Activated CD8-positive, alpha-beta memory T cell treated with anti-CD3 and anti-CD28 coated beads, Interleukin-2, amount 50 U/mL, for 1 hour (primary cell): ENCODE measurements around the gene SHC2.

Experiments
- DNase-seq: peaks from one replicate; pipeline ENCODE4 v3.0.0-alpha.2; 2020; ENCODE audit errors: extremely low read depth

Gene SHC2

GRCh38 chr19:472005-472858 lies 11.4 kb upstream of the SHC2 start:
- DNase-seq: no peak

DNA sequence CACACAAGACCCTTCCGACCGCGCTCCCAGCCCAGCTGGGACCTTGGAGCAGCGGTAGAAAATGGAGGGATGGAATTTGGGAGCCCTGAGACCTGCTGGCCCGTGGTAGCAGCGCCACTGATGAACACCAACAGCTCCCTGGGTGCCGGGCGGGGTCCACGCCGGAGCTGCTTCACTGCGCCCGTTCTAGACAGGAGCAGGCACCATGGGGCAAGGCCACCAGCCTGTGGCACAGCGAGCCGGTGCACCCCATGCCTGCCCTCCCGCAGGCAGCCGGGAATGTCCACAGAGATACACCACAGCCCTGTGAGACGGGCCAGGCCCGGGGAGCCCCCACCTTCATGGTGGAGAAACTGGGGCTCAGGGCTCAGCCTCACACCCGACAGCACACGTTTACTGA lies 9.9 kb upstream of the SHC2 start:
- DNase-seq: no peak

GRCh38 chr19:469833-470232 lies 9.0 kb upstream of the SHC2 start:
- no peak for DNase-seq

- no peak for DNase-seq
These were observed 7.9 kb upstream of the SHC2 start for GRCh38 chr19:468587-469256.

DNA sequence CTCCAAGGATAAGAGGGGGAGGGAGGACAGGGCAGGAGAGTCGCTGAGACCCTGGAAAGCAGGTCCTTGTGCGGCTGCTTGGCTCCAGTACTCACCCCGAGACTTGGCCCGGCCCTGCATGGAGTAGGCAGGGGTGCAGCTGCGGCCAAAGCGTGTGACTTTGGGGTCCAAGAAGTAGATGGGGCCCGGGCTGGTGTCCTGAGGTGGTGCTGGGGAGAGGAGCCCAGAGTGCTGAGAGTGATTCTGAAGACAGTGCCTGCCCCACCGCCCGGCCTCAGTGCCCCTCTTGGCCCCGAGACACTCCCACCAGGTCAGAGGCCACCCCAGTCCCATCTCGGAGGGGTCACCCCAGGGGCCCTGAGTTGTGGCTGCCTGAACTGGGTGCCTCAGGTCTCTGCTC lies 6.7 kb upstream of the SHC2 start:
- no peak for DNase-seq

GRCh38 chr19:465056-465816 lies 4.4 kb upstream of the SHC2 start:
- DNase-seq: no peak

DNA sequence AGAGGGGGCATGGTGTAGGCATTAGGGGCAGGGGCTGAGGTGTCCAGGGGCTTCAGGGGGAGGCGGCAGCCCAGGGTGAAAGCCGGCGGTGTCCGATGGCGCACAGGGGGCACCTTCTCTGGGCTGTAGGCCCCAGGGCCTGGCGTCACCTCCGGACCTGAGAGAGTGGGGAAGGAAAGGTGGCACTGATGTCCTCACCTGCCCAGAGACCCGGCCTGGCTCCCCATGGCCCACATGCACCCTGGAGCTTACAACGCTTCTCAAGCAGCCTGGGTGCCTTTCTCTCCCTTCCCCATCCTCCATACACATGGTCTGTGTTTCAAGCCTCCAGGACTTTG lies 3.3 kb upstream of the SHC2 start:
- DNase-seq: no peak

DNA sequence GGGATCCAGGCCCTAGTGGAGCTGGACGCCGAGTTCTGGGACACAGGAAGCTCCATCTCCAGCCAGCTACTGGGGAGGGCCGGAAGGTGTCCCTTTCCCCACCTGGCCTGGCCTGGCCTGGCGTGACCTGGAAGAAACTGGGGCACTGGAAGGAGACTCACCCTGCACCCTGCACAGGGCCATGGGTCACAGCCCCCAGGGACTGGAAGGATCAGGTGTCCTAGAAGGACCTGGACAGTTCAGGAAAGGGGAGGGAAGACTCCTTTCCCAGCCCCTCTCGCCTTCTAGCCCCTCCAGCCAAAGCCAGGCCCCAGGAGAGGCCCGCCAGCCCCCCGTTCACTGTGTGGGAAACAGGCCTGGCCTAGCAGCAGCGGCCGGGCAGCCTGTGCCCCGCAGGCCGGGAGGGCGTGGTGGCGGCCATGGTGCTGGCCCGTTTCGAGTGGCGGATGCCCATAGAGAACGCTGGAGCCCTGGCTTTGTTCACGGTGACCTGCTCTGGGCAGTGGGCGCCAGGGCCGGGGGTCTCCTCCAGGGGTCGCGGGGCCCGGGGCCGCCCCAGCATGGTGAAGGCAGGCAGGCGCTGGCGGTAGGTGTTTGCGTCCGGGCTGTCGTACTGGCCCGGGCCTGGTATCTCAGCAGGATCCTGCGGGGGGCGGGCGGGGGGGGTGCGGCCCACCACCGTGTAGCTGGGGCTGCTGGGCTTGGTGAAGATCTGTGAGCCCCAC lies 2.8 kb upstream of the SHC2 start:
- no peak for DNase-seq

GRCh38 chr19:461721-462551 lies 1.1 kb upstream of the SHC2 start:
- DNase-seq: no peak

DNA sequence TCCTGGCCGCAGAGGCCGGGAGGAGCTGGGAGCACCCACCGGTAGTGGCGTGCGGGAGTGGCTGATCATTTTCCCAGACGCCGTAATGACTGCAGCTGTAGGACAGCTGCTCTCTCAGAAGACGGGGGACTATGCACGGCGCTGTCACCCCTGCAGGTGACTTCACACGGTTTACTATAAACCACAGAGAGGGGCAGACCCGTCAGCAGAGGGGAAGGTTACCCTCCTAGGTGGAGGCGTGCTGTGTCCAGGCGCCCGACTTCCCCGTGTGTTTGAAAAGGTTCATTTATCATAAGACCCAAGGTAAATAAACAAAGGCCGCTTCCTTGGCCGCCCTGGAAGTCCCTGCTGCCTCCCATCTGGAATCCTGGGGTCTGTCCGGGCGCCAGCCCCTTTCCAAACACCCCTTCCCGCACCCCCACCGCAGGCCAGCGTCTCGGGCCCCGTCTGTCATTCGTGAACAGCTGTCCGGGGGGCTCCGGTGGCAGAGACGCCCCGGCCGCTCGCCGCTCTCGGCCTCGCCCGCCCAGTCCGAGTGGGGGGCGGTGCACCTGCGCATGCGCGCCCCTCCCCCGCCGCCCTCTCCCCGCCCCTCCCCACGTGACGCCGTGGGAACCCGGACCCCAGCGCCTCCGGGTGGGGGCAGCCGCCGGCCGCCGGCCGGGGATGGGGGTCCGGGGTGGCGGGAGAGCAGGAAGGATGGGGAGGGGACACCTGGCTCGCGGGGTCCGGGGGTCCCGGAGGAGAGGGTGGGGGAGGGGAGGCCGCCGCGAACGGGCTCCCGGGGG lies 915 bp downstream of the SHC2 start:
- DNase-seq: no peak

DNA sequence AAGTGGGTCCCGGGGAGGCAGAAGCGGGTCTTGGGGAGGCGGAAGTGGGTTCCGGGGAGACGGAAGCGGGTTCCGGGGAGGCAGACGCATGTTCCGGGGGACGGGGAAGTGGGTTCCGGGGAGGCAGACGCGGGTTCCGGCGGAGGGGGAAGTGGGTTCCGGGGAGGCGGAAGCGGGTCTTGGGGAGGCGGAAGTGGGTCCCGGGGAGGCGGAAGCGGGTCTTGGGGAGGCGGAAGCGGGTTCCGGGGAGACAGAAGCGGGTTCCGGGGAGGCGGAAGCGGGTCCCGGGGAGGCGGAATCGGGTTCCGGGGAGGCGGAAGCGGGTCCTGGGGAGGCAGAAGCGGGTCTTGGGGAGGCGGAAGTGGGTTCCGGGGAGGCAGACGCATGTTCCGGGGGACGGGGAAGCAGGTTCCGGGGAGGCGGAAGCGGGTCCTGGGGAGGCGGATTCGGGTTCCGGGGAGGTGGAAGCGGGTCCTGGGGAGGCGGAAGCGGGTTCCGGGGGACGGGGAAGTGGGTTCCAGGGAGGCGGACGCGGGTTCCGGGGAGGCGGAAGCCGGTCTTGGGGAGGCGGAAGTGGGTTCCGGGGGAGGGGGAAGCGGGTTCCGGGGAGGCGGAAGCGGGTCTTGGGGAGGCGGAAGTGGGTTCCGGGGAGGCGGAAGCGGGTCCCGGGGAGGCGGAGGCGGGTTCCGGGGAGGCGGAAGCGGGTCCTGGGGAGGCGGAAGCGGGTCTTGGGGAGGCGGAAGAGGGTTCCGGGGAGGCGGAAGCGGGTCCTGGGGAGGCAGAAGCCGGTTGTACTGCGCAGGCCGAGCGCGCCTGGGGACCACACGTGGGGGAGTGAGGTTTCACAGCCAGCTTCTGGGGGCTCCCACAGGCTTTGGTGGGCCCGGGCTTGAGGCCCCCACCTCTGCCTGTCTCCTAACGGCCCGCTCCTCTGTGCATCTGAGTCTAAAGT lies 2.5 kb downstream of the SHC2 start:
- DNase-seq: no peak

- DNase-seq: no peak
These were observed 3.2 kb downstream of the SHC2 start for GRCh38 chr19:457636-458035.

DNA sequence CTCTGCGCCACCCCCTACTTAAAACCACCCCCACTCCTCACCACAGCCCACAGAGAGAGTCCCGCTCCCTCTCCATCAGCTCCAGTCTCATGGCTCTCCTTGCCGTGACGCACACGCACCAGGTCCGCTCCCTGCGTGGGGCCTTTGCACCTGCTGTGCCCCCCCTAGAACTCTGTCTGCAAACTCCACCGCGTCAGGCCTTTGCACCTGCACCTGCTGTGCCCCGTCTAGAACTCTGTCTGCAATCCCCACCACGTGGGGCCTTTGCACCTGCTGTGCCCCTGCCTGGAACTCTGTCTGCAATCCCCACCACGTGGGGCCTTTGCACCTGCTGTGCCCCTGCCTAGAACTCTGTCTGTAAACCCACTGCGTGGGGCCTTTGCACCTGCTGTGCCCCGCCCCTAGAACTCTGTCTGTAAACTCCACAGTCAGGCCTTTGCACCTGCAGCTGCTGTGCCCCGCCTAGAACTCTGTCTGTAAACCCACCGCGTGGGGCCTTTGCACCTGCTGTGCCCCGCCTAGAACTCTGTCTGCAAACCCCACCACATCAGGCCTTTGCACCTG lies 4.2 kb downstream of the SHC2 start:
- no peak for DNase-seq

DNA sequence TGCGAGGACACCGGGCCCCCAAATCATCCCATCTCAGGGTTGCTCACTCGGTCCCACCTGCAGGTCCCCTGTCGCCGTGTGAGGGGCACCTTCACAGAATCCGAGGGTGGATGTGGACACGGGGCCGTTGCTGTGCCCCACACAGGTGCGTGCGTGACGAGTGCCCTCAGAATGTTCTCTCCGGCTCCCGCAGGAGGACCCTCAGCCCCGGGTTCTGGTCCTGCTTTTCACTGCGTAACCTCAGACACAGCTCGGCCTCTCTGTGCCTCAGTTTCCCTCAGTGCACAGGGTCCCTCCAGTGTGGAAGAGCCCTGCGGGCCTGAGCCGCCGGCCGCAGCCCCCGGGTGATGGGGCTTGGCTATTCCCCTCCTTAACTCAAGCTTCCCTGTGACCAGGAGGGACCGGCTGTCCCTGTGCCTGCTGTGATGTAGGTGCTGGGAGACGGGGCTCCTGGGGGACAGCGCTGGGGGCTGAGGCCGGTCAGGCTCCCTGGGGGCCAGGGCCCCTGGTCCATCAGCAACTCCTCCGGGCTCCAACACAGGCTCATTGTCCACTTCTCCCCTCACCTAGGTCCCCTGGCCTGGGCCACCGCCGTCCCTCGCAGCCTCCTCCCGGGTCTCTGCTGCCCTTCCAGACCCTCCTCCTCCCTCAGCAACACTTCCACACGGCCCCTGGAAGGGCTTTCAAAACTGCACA lies 4.8 kb downstream of the SHC2 start:
- no peak for DNase-seq

GRCh38 chr19:455031-455705 lies 5.7 kb downstream of the SHC2 start:
- DNase-seq: no peak

- DNase-seq: no peak
These were observed 7.2 kb downstream of the SHC2 start for GRCh38 chr19:453606-454005.

GRCh38 chr19:452829-453228 lies 8.0 kb downstream of the SHC2 start:
- DNase-seq: no peak
